ENCODE measurements around the gene RANGRF. TPM values are rescaled to one million over a fixed set of nuclear protein-coding genes. Genes with fewer than 3 reads are reported as not detected.

The RANGRF gene
- total RNA-seq, 4 donors from 2014 or later: 26.5 to 43.6 (median 34.4) TPM

GRCh38 chr17:8277317-8277716, 11.2 kb upstream of the RANGRF start:
- WGBS: 89% methylated on average over 7 of the region's 7 CpGs
- TF ChIP-seq CTCF (IDR thresholded peaks at IDR 0.05) (no peak), POLR2AphosphoS5 (IDR thresholded peaks at IDR 0.05) (no peak), POLR2A (IDR thresholded peaks at IDR 0.05; ENCODE audit: low read depth) (no peak), EP300 (IDR thresholded peaks at IDR 0.05) (no peak)
- H3K9me3 ChIP-seq: no peaks in the 10 kb centered on the region
- DNase-seq (ENCODE audit: extremely low spot score): no peak
- no peaks in the 10 kb centered on the region for H3K36me3 ChIP-seq
- no peaks in the 10 kb centered on the region for H3K4me1 ChIP-seq
- H3K27me3 ChIP-seq: no peaks in the 10 kb centered on the region
- no peak overlapping the region for H3K4me3 ChIP-seq
- H3K27ac ChIP-seq (replicated peaks in 1 of 4): no peak overlapping the region
- intact Hi-C loops (cut with DNase I): no loop called here

GRCh38 chr17:8282345-8282744, 6.1 kb upstream of the RANGRF start:
- no peak overlapping the region for H3K27ac ChIP-seq (replicated peaks in 1 of 4)
- no peaks in the 10 kb centered on the region for H3K4me1 ChIP-seq
- 85% methylated on average over 3 of the region's 3 CpGs for WGBS
- TF ChIP-seq POLR2A (IDR thresholded peaks at IDR 0.05; ENCODE audit: low read depth) (no peak), CTCF (IDR thresholded peaks at IDR 0.05) (no peak), EP300 (IDR thresholded peaks at IDR 0.05) (no peak), POLR2AphosphoS5 (IDR thresholded peaks at IDR 0.05) (no peak)
- no peaks in the 10 kb centered on the region for H3K36me3 ChIP-seq
- intact Hi-C loops (cut with DNase I): loop anchor here (10.0 kb wide), 1 partner anchor 78 kb away; no protein-coding TSS in a partner anchor
- DNase-seq (ENCODE audit: extremely low spot score): no peak
- H3K4me3 ChIP-seq: no peak overlapping the region
- H3K27me3 ChIP-seq: no peaks in the 10 kb centered on the region
- H3K9me3 ChIP-seq: no peaks in the 10 kb centered on the region

- WGBS: 71% methylated on average over 4 of the region's 4 CpGs
- intact Hi-C loops (cut with DNase I): loop anchor here (10.0 kb wide), 1 partner anchor 79 kb away; no protein-coding TSS in a partner anchor
Measured at GRCh38 chr17:8283356-8283755, 5.1 kb upstream of the RANGRF start.

GRCh38 chr17:8284126-8284525, 4.3 kb upstream of the RANGRF start:
- intact Hi-C loops (cut with DNase I): loop anchor here (10.0 kb wide), 1 partner anchor 79 kb away; no protein-coding TSS in a partner anchor
- Histone ChIP-seq H3K27me3 (no peaks in the 10 kb centered on the region), H3K4me3 (no peak overlapping the region), H3K36me3 (no peaks in the 10 kb centered on the region), H3K9me3 (no peaks in the 10 kb centered on the region), H3K27ac (replicated peaks in 1 of 4) (no peak overlapping the region), H3K4me1 (peaks cover 7 to 11% (median 9%) of the 10 kb centered on the region in 4 donors)
- DNase-seq (ENCODE audit: extremely low spot score): no peak
- WGBS: 96% methylated on average over 4 of the region's 4 CpGs
- TF ChIP-seq POLR2AphosphoS5 (IDR thresholded peaks at IDR 0.05): no peak

More at GRCh38 chr17:8283356-8283755, 5.1 kb upstream of the RANGRF start:
- Histone ChIP-seq H3K27me3 (no peaks in the 10 kb centered on the region), H3K36me3 (no peaks in the 10 kb centered on the region), H3K4me3 (no peak overlapping the region), H3K27ac (replicated peaks in 1 of 4) (no peak overlapping the region), H3K4me1 (peaks cover 5 to 9% (median 7%) of the 10 kb centered on the region in 4 donors), H3K9me3 (no peaks in the 10 kb centered on the region)
- no peak for DNase-seq (ENCODE audit: extremely low spot score)
- TF ChIP-seq POLR2A (IDR thresholded peaks at IDR 0.05; ENCODE audit: low read depth) (no peak), POLR2AphosphoS5 (IDR thresholded peaks at IDR 0.05) (no peak), EP300 (IDR thresholded peaks at IDR 0.05) (no peak), CTCF (IDR thresholded peaks at IDR 0.05) (no peak)

GRCh38 chr17:8285270-8286181, 2.9 kb upstream of the RANGRF start:
- Histone ChIP-seq H3K9me3 (no peaks in the 10 kb centered on the region), H3K4me1 (peaks cover 14 to 25% (median 20%) of the 10 kb centered on the region in 4 donors), H3K27ac (replicated peaks in 1 of 4) (no peak overlapping the region), H3K36me3 (peaks cover 0 to 1% (median 0%) of the 10 kb centered on the region in 4 donors), H3K4me3 (no peak overlapping the region), H3K27me3 (no peaks in the 10 kb centered on the region)
- 73% methylated on average over 9 of the region's 10 CpGs for WGBS
- intact Hi-C loops (cut with DNase I): loop anchor here (5.0 to 10.0 kb wide), 2 partner anchors 38 to 81 kb away; partner anchors contain the start of genes CTC1 and PFAS
- TF ChIP-seq POLR2AphosphoS5 (IDR thresholded peaks at IDR 0.05): no peak
- DNase-seq (ENCODE audit: extremely low spot score): no peak
